K562 (cell line): ENCODE measurements around the gene SYT7. TPM values are rescaled to one million over a fixed set of nuclear protein-coding genes. Genes with fewer than 3 reads are reported as not detected.

ENCODE experiments used
- MAFK ChIP-seq: IDR thresholded peaks from 2 replicates; pipeline ENCODE4 v1.6.1; 2011; ENCODE audit warnings: low read length, improper control_type of control experiment
- ZNF384 ChIP-seq: IDR thresholded peaks from 2 replicates; pipeline ENCODE4 v1.6.1; 2012; ENCODE audit warnings: low read depth, low read length, improper control_type of control experiment
- polyA plus RNA-seq, 8 experiments: library from polyadenylated mRNA; depleted of rRNA in 4 of 8; stranded (reverse) in 5 of 8; unstranded in 3 of 8; fragments of >200 nt; fragmentation: Nextera tagmentation in 2 of 8; fragmentation: Illumina TruSeq in 1 of 8; extraction: Ambion mirVana in 2 of 8; extraction: Trizol in 1 of 8; gene quantifications; 2 replicates each; pipeline versions ENCODE4 v1.2.1 to v1.2.3, GENCODE V29; 2011 to 2014; ENCODE audit warnings: inconsistent platforms in 1 of 8, missing spikeins in 1 of 8
- total RNA-seq, 7 experiments: library from RNA; depleted of rRNA in 6 of 7; stranded (reverse); fragments of >200 nt in 6 of 7; fragmentation: Illumina TruSeq in 2 of 7; extraction: Trizol in 2 of 7; gene quantifications; 2 replicates each; pipeline versions ENCODE4 v1.2.1 to v1.2.3, GENCODE V29; 2011 to 2021; ENCODE audit warnings: low replicate concordance in 1 of 7
- TF ChIP-seq, protein P1 (sequence below): sonication (generic); formaldehyde crosslinking; IDR thresholded peaks from 2 replicates; pipeline ENCODE4 v1.8.0; 2022; ENCODE audit warnings: mild to moderate bottlenecking, missing genetic modification reagents
- TF ChIP-seq, protein P2 (sequence below): sonication (generic); formaldehyde crosslinking; IDR thresholded peaks from 2 replicates; pipeline ENCODE4 v1.8.0; 2022; ENCODE audit warnings: mild to moderate bottlenecking, missing genetic modification reagents, borderline replicate concordance

Gene SYT7
- total and polyA plus RNA-seq, 9 of the 15 experiments (the other 6 are each of a cell fraction or from before 2014, with no cell fraction given) = 0.01 to 0.51 (median 0.16) TPM; not detected in 1

DNA sequence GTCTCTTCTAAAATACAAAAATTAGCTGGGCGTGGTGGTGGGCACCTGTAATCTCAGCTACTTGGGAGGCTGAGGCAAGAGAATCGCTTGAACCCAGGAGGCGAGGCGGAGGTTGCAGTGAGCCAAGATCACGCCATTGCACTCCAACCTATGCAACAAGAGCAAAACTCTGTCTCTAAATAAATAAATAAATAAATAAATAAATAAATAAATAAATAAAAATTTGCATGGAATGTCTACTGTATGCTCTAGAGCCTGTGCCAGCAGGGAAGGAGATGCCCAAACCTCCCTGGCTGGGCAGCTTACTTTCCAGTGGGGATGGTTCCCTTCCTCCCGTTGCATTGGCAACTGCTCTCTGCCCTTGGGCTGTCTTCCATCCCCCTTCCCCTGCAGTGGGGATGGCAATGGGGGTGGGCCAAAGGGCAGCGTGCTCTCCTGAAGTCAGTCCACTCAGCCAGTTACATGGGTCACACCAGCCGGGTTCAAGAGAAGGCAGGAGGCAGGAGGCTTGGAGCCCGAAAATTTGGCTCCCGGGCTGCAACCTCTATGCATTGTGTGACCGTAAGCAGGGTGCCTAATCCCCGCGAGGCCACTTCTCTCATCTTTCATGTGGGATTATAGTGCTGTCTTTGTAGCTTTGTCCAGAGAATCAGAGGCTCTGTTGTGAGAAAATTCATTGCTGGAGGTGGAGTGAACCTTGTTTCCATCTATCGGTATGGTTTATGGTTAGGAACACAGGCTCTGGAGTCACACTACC is 73.7 kb downstream of the SYT7 start (continued):
- TF ChIP-seq, protein P1, sequence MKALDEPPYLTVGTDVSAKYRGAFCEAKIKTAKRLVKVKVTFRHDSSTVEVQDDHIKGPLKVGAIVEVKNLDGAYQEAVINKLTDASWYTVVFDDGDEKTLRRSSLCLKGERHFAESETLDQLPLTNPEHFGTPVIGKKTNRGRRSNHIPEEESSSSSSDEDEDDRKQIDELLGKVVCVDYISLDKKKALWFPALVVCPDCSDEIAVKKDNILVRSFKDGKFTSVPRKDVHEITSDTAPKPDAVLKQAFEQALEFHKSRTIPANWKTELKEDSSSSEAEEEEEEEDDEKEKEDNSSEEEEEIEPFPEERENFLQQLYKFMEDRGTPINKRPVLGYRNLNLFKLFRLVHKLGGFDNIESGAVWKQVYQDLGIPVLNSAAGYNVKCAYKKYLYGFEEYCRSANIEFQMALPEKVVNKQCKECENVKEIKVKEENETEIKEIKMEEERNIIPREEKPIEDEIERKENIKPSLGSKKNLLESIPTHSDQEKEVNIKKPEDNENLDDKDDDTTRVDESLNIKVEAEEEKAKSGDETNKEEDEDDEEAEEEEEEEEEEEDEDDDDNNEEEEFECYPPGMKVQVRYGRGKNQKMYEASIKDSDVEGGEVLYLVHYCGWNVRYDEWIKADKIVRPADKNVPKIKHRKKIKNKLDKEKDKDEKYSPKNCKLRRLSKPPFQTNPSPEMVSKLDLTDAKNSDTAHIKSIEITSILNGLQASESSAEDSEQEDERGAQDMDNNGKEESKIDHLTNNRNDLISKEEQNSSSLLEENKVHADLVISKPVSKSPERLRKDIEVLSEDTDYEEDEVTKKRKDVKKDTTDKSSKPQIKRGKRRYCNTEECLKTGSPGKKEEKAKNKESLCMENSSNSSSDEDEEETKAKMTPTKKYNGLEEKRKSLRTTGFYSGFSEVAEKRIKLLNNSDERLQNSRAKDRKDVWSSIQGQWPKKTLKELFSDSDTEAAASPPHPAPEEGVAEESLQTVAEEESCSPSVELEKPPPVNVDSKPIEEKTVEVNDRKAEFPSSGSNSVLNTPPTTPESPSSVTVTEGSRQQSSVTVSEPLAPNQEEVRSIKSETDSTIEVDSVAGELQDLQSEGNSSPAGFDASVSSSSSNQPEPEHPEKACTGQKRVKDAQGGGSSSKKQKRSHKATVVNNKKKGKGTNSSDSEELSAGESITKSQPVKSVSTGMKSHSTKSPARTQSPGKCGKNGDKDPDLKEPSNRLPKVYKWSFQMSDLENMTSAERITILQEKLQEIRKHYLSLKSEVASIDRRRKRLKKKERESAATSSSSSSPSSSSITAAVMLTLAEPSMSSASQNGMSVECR (CRISPR knock-in tag) = no peak
- TF ChIP-seq ZNF384 = no peak
- no peak for TF ChIP-seq MAFK
- TF ChIP-seq, protein P2, sequence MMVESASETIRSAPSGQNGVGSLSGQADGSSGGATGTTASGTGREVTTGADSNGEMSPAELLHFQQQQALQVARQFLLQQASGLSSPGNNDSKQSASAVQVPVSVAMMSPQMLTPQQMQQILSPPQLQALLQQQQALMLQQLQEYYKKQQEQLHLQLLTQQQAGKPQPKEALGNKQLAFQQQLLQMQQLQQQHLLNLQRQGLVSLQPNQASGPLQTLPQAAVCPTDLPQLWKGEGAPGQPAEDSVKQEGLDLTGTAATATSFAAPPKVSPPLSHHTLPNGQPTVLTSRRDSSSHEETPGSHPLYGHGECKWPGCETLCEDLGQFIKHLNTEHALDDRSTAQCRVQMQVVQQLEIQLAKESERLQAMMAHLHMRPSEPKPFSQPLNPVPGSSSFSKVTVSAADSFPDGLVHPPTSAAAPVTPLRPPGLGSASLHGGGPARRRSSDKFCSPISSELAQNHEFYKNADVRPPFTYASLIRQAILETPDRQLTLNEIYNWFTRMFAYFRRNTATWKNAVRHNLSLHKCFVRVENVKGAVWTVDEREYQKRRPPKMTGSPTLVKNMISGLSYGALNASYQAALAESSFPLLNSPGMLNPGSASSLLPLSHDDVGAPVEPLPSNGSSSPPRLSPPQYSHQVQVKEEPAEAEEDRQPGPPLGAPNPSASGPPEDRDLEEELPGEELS (CRISPR knock-in tag) = no peak
